Immature natural killer cell (primary cell): ENCODE results near the gene GRM2. TPM values are rescaled to one million over a fixed set of nuclear protein-coding genes. Genes with fewer than 3 reads are reported as not detected.

ENCODE experiments used
- DNase-seq, 3 donors: peaks; one replicate each; pipeline ENCODE4 v3.0.0; 2022; ENCODE audit warnings: mixed read lengths in 1 of 3
- H3K27ac Mint-ChIP-seq, 6 donors: one replicate each; pipeline ENCODE4 v1.8.0; 2020; ENCODE audit warnings: mixed read lengths in 6 of 6, mild to moderate bottlenecking in 5 of 6, inconsistent platforms in 4 of 6, moderate library complexity in 3 of 6
- H3K27me3 Mint-ChIP-seq, 3 donors: one replicate each; pipeline ENCODE4 v1.8.0; 2020 to 2021; ENCODE audit warnings: low read depth in 3 of 3, mild to moderate bottlenecking in 3 of 3, mixed read lengths in 3 of 3, moderate library complexity in 3 of 3, inconsistent platforms in 1 of 3
- H3K36me3 Mint-ChIP-seq, 3 donors: one replicate each; pipeline ENCODE4 v1.8.0; 2020; ENCODE audit warnings: mixed read lengths in 3 of 3, inconsistent platforms in 2 of 3, mild to moderate bottlenecking in 2 of 3
- H3K4me1 Mint-ChIP-seq, 2 donors: one replicate each; pipeline ENCODE4 v1.8.0; 2020; ENCODE audit warnings: inconsistent platforms in 2 of 2, mild to moderate bottlenecking in 2 of 2, mixed read lengths in 2 of 2, moderate library complexity in 1 of 2
- H3K4me3 Mint-ChIP-seq, 5 donors: one replicate each; pipeline ENCODE4 v1.8.0; 2020; ENCODE audit warnings: mild to moderate bottlenecking in 5 of 5, mixed read lengths in 5 of 5, inconsistent platforms in 3 of 5, moderate library complexity in 3 of 5
- H3K9me3 Mint-ChIP-seq, 6 donors: one replicate each; pipeline ENCODE4 v1.8.0; 2020; ENCODE audit warnings: mild to moderate bottlenecking in 6 of 6, mixed read lengths in 6 of 6, inconsistent platforms in 4 of 6, moderate library complexity in 3 of 6
- polyA plus RNA-seq, 3 donors: library from polyadenylated mRNA; unstranded; fragments of 300-500 nt; fragmentation: Illumina TruSeq; gene quantifications; one replicate each; pipeline ENCODE4 v1.2.3, GENCODE V29; 2021

Gene GRM2
- polyA plus RNA-seq, 3 donors from 2014 or later = not detected

- H3K27me3 Mint-ChIP-seq = peaks cover 6 to 11% (median 7%) of the 10 kb centered on the region in 3 donors
- peaks cover 8 to 26% (median 24%) of the 10 kb centered on the region in 3 donors for H3K36me3 Mint-ChIP-seq
- peaks cover 90 to 92% of the 10 kb centered on the region in 2 donors for H3K4me1 Mint-ChIP-seq
- no peak overlapping the region for H3K4me3 Mint-ChIP-seq
- H3K9me3 Mint-ChIP-seq = peaks cover 0 to 3% (median 0%) of the 10 kb centered on the region in 6 donors
- DNase-seq = no peak
- peak overlapping the region in 3 of 6 donors; percentile 10 to 79 (median 50) for H3K27ac Mint-ChIP-seq
These were observed 23.3 kb upstream of the GRM2 start for GRCh38 chr3:51683566-51683965.

GRCh38 chr3:51684971-51685751 is 21.7 kb upstream of the GRM2 start:
- H3K36me3 Mint-ChIP-seq = peaks cover 8 to 26% (median 24%) of the 10 kb centered on the region in 3 donors
- H3K4me3 Mint-ChIP-seq = peak overlapping the region; percentile 78 to 88 (median 83)
- H3K4me1 Mint-ChIP-seq = peaks cover 85% of the 10 kb centered on the region in 2 donors
- H3K27me3 Mint-ChIP-seq = peaks cover 6 to 11% (median 10%) of the 10 kb centered on the region in 3 donors
- peak overlapping the region; percentile 93 to 98 (median 95) for H3K27ac Mint-ChIP-seq
- DNase-seq = no peak
- H3K9me3 Mint-ChIP-seq = peaks cover 0 to 3% (median 0%) of the 10 kb centered on the region in 6 donors

GRCh38 chr3:51686056-51686455 is 20.8 kb upstream of the GRM2 start:
- peaks cover 8 to 30% (median 24%) of the 10 kb centered on the region in 3 donors for H3K36me3 Mint-ChIP-seq
- peaks cover 76 to 80% of the 10 kb centered on the region in 2 donors for H3K4me1 Mint-ChIP-seq
- H3K27ac Mint-ChIP-seq = peak overlapping the region; percentile 93 to 98 (median 95)
- peak overlapping the region; percentile 78 to 88 (median 83) for H3K4me3 Mint-ChIP-seq
- DNase-seq = no peak
- H3K9me3 Mint-ChIP-seq = peaks cover 0 to 3% (median 0%) of the 10 kb centered on the region in 6 donors
- peaks cover 6 to 14% (median 10%) of the 10 kb centered on the region in 3 donors for H3K27me3 Mint-ChIP-seq

GRCh38 chr3:51686512-51687215 is 20.2 kb upstream of the GRM2 start:
- Mint-ChIP-seq H3K27ac (peak overlapping the region; percentile 93 to 98 (median 95)), H3K4me1 (peaks cover 70 to 77% of the 10 kb centered on the region in 2 donors), H3K27me3 (peaks cover 5 to 14% (median 10%) of the 10 kb centered on the region in 3 donors), H3K36me3 (peaks cover 8 to 30% (median 24%) of the 10 kb centered on the region in 3 donors), H3K4me3 (peak overlapping the region; percentile 78 to 88 (median 83)), H3K9me3 (peaks cover 0 to 3% (median 0%) of the 10 kb centered on the region in 6 donors)
- peak; percentile 85 to 88 (median 85) for DNase-seq

- peaks cover 0 to 3% (median 0%) of the 10 kb centered on the region in 6 donors for H3K9me3 Mint-ChIP-seq
- DNase-seq = no peak
- peak overlapping the region; percentile 78 to 88 (median 83) for H3K4me3 Mint-ChIP-seq
- peaks cover 61 to 70% of the 10 kb centered on the region in 2 donors for H3K4me1 Mint-ChIP-seq
- peaks cover 4 to 26% (median 20%) of the 10 kb centered on the region in 3 donors for H3K36me3 Mint-ChIP-seq
- peak overlapping the region; percentile 93 to 98 (median 95) for H3K27ac Mint-ChIP-seq
- H3K27me3 Mint-ChIP-seq = peaks cover 5 to 14% (median 10%) of the 10 kb centered on the region in 3 donors
These were observed 19.2 kb upstream of the GRM2 start for GRCh38 chr3:51687431-51688205.

- Mint-ChIP-seq H3K27ac (peak overlapping the region; percentile 93 to 98 (median 95)), H3K4me3 (peak overlapping the region in 3 of 5 donors; percentile 18 to 78 (median 41)), H3K27me3 (peaks cover 5 to 14% (median 8%) of the 10 kb centered on the region in 3 donors), H3K9me3 (peaks cover 0 to under 1% (median 0%) of the 10 kb centered on the region in 6 donors), H3K4me1 (peaks cover 56 to 69% of the 10 kb centered on the region in 2 donors), H3K36me3 (peaks cover 4 to 25% (median 19%) of the 10 kb centered on the region in 3 donors)
- DNase-seq = no peak
These were observed 18.7 kb upstream of the GRM2 start for GRCh38 chr3:51688206-51688600.

- Mint-ChIP-seq H3K4me1 (peaks cover 49 to 57% of the 10 kb centered on the region in 2 donors), H3K9me3 (no peaks in the 10 kb centered on the region), H3K4me3 (no peak overlapping the region), H3K27me3 (peaks cover 5 to 12% (median 5%) of the 10 kb centered on the region in 3 donors), H3K36me3 (peaks cover 0 to 13% (median 7%) of the 10 kb centered on the region in 3 donors), H3K27ac (peak overlapping the region in 2 of 6 donors; percentile 65 to 76)
- DNase-seq = no peak
These were observed 15.8 kb upstream of the GRM2 start for GRCh38 chr3:51691021-51691420.

GRCh38 chr3:51691949-51692348 is 14.9 kb upstream of the GRM2 start:
- Mint-ChIP-seq H3K27me3 (peaks cover 2 to 4% (median 3%) of the 10 kb centered on the region in 3 donors), H3K27ac (peak overlapping the region; percentile 21 to 82 (median 52)), H3K4me3 (no peak overlapping the region), H3K9me3 (no peaks in the 10 kb centered on the region), H3K4me1 (peaks cover 39 to 48% of the 10 kb centered on the region in 2 donors), H3K36me3 (peaks cover 0 to 11% (median 5%) of the 10 kb centered on the region in 3 donors)
- DNase-seq = no peak

- Mint-ChIP-seq H3K9me3 (no peaks in the 10 kb centered on the region), H3K4me1 (peaks cover 29 to 37% of the 10 kb centered on the region in 2 donors), H3K4me3 (peak overlapping the region in 1 of 5 donors; percentile 21), H3K27ac (peak overlapping the region in 4 of 6 donors; percentile 8 to 55 (median 47)), H3K27me3 (peaks cover 2 to 4% (median 3%) of the 10 kb centered on the region in 3 donors), H3K36me3 (peaks cover 0 to 11% (median 4%) of the 10 kb centered on the region in 3 donors)
- DNase-seq = peak in 1 of 3 donors; percentile 25
These were observed 13.9 kb upstream of the GRM2 start for GRCh38 chr3:51692980-51693395.

GRCh38 chr3:51696954-51697353 is 9.9 kb upstream of the GRM2 start:
- H3K36me3 Mint-ChIP-seq = peaks cover 0 to 17% (median 7%) of the 10 kb centered on the region in 3 donors
- no peak for DNase-seq
- H3K27ac Mint-ChIP-seq = no peak overlapping the region
- H3K4me1 Mint-ChIP-seq = peaks cover 13 to 21% of the 10 kb centered on the region in 2 donors
- H3K4me3 Mint-ChIP-seq = no peak overlapping the region
- peaks cover 0 to 1% (median 0%) of the 10 kb centered on the region in 3 donors for H3K27me3 Mint-ChIP-seq
- no peaks in the 10 kb centered on the region for H3K9me3 Mint-ChIP-seq

- H3K4me3 Mint-ChIP-seq = no peak overlapping the region
These were observed 8.7 kb upstream of the GRM2 start for GRCh38 chr3:51698209-51698608.

GRCh38 chr3:51700403-51700802 is 6.5 kb upstream of the GRM2 start:
- H3K4me3 Mint-ChIP-seq = no peak overlapping the region
- no peak for DNase-seq
- no peaks in the 10 kb centered on the region for H3K9me3 Mint-ChIP-seq
- peaks cover 4 to 6% of the 10 kb centered on the region in 2 donors for H3K4me1 Mint-ChIP-seq
- H3K27ac Mint-ChIP-seq = no peak overlapping the region
- peaks cover 5 to 27% (median 13%) of the 10 kb centered on the region in 3 donors for H3K36me3 Mint-ChIP-seq
- H3K27me3 Mint-ChIP-seq = no peaks in the 10 kb centered on the region

More at GRCh38 chr3:51698209-51698608, 8.7 kb upstream of the GRM2 start:
- peaks cover 0 to 17% (median 7%) of the 10 kb centered on the region in 3 donors for H3K36me3 Mint-ChIP-seq
- H3K27ac Mint-ChIP-seq = peak overlapping the region in 3 of 6 donors; percentile 60 to 75 (median 61)
- peaks cover 13 to 14% of the 10 kb centered on the region in 2 donors for H3K4me1 Mint-ChIP-seq
- H3K27me3 Mint-ChIP-seq = peaks cover 0 to 1% (median 0%) of the 10 kb centered on the region in 3 donors
- no peak for DNase-seq
- H3K9me3 Mint-ChIP-seq = no peaks in the 10 kb centered on the region

GRCh38 chr3:51702156-51702555 is 4.7 kb upstream of the GRM2 start:
- H3K9me3 Mint-ChIP-seq = no peaks in the 10 kb centered on the region
- no peak overlapping the region for H3K4me3 Mint-ChIP-seq
- peak overlapping the region in 1 of 6 donors; percentile 40 for H3K27ac Mint-ChIP-seq
- H3K4me1 Mint-ChIP-seq = peaks cover 5 to 7% of the 10 kb centered on the region in 2 donors
- H3K36me3 Mint-ChIP-seq = peaks cover 5 to 28% (median 13%) of the 10 kb centered on the region in 3 donors
- peaks cover 0 to 2% (median 0%) of the 10 kb centered on the region in 3 donors for H3K27me3 Mint-ChIP-seq
- DNase-seq = no peak
